CD4-positive, CD25-positive, alpha-beta regulatory T cell (primary cell): Measurements from ENCODE around the gene OR2V1. TPM values are rescaled to one million over a fixed set of nuclear protein-coding genes. Genes with fewer than 3 reads are reported as not detected.
"Not testable (repeated sequence)": the region's sequence is repeated elsewhere in the genome, so short reads cannot be mapped to it uniquely, and the experiment has no call there.

Source experiments
- ATAC-seq, 2 donors: fragments of 150-1000 bp; cut with Tn5 transposase; one replicate each; pipeline ENCODE4 v1.10.0; 2021; ENCODE audit warnings: low read depth in 2 of 2, moderate number of reproducible peaks in 2 of 2, moderate library complexity in 1 of 2
- DNase-seq, 3 donors: peaks; one replicate each; pipeline versions ENCODE4 v3.0.0 to v3.0.0-alpha.2; 2012 to 2022; ENCODE audit warnings: mixed read lengths in 1 of 3
- H3K27ac ChIP-seq: one replicate; pipeline ENCODE4 v1.7.0; 2013; ENCODE audit warnings: mild to moderate bottlenecking, low read length; ENCODE audit not compliant: insufficient read depth, poor library complexity, severe bottlenecking
- H3K27me3 ChIP-seq: one replicate; pipeline ENCODE4 v1.7.0; 2013; ENCODE audit warnings: low read length; ENCODE audit not compliant: control insufficient read depth, insufficient read depth
- H3K36me3 ChIP-seq: one replicate; pipeline ENCODE4 v1.7.0; 2013; ENCODE audit warnings: mild to moderate bottlenecking, low read length, moderate library complexity; ENCODE audit not compliant: control insufficient read depth, insufficient read depth
- H3K4me1 ChIP-seq: 2 replicates; pipeline ENCODE4 v1.7.0; 2013; ENCODE audit warnings: mild to moderate bottlenecking, low read length; ENCODE audit not compliant: insufficient read depth, control insufficient read depth, poor library complexity, severe bottlenecking
- H3K4me3 ChIP-seq: one replicate; pipeline ENCODE4 v1.7.0; 2013; ENCODE audit warnings: low read depth, mild to moderate bottlenecking, low read length, moderate library complexity
- H3K9me3 ChIP-seq, 2 experiments: 1 replicate in 1 of 2; 2 replicates in 1 of 2; pipeline ENCODE4 v1.7.0; 2013; ENCODE audit warnings: low read length in 2 of 2, mild to moderate bottlenecking in 1 of 2, moderate library complexity in 1 of 2; ENCODE audit not compliant: control insufficient read depth in 2 of 2
- H3K27ac Mint-ChIP-seq, 3 donors: one replicate each; pipeline ENCODE4 v1.8.0; 2020 to 2022; ENCODE audit warnings: mild to moderate bottlenecking in 3 of 3, mixed read lengths in 3 of 3, moderate library complexity in 2 of 3
- H3K27me3 Mint-ChIP-seq: one replicate; pipeline ENCODE4 v1.8.0; 2022; ENCODE audit warnings: mild to moderate bottlenecking, mixed read lengths
- H3K36me3 Mint-ChIP-seq: one replicate; pipeline ENCODE4 v1.8.0; 2020; ENCODE audit warnings: mixed read lengths
- H3K4me1 Mint-ChIP-seq, 4 donors: one replicate each; pipeline ENCODE4 v1.8.0; 2020 to 2022; ENCODE audit warnings: mixed read lengths in 4 of 4, mild to moderate bottlenecking in 1 of 4
- H3K4me3 Mint-ChIP-seq, 4 donors: one replicate each; pipeline ENCODE4 v1.8.0; 2020 to 2022; ENCODE audit warnings: mild to moderate bottlenecking in 4 of 4, mixed read lengths in 4 of 4, moderate library complexity in 3 of 4
- H3K9me3 Mint-ChIP-seq, 7 donors: one replicate each; pipeline ENCODE4 v1.8.0; 2020 to 2022; ENCODE audit warnings: mixed read lengths in 7 of 7, mild to moderate bottlenecking in 3 of 7, moderate library complexity in 2 of 7
- polyA plus RNA-seq, 4 donors: library from polyadenylated mRNA; unstranded; fragments of 300-500 nt; fragmentation: Illumina TruSeq; gene quantifications; one replicate each; pipeline ENCODE4 v1.2.3, GENCODE V29; 2021
- total RNA-seq: library from RNA; stranded (reverse); gene quantifications from one replicate; pipeline ENCODE4 v1.2.3, GENCODE V29; 2022

The OR2V1 gene
- total and polyA plus RNA-seq, 5 donors from 2014 or later = not detected

DNA sequence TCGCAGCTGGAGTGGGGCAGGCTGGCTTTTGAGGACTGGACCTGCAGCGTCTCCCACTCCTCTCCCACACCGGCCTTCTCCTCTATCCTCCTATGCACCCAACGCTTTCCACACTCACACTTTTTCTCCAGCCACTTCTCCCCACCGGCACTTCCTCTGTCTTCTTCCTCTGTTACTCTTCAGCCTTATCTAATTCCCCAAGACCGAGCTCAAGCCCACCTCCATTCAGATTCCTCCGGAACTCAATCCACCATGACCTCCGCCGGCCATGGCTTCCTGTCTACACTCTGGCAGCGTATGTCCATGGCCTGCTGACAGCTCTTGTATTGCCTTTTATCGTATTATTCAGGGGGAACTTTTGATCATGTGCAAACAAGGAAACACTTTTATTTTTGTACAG lies 545 bp upstream of the OR2V1 start:
- H3K9me3 ChIP-seq = peaks cover 0 to 2% of the 10 kb centered on the region in 2 experiments
- Mint-ChIP-seq H3K27me3 (peaks cover 44% of the 10 kb centered on the region), H3K27ac (no peak overlapping the region), H3K4me3 (no peak overlapping the region), H3K9me3 (peaks cover 0 to 7% (median 2%) of the 10 kb centered on the region in 7 donors), H3K4me1 (peaks cover 0 to 6% (median 0%) of the 10 kb centered on the region in 4 donors), H3K36me3 (peaks cover 5% of the 10 kb centered on the region)
- peaks cover 3% of the 10 kb centered on the region for H3K27me3 ChIP-seq
- H3K4me1 ChIP-seq = no peaks in the 10 kb centered on the region
- no peak overlapping the region for H3K4me3 ChIP-seq
- H3K36me3 ChIP-seq = no peaks in the 10 kb centered on the region
- no peak for DNase-seq
- H3K27ac ChIP-seq = no peak overlapping the region
- no peak for ATAC-seq

- not testable (repeated sequence) for H3K4me3 Mint-ChIP-seq, H3K4me1 Mint-ChIP-seq, H3K9me3 Mint-ChIP-seq, H3K4me1 ChIP-seq, H3K27me3 ChIP-seq, H3K36me3 Mint-ChIP-seq, H3K9me3 ChIP-seq, H3K36me3 ChIP-seq, ATAC-seq, H3K27ac Mint-ChIP-seq, H3K4me3 ChIP-seq, H3K27ac ChIP-seq, DNase-seq
- peaks cover 41% of the 10 kb centered on the region for H3K27me3 Mint-ChIP-seq
Measured at GRCh38 chr5:181130081-181130480, 888 bp downstream of the OR2V1 start.

- H3K4me3 ChIP-seq = no peak overlapping the region
- H3K27ac ChIP-seq = no peak overlapping the region
- H3K27me3 ChIP-seq = peaks cover 6% of the 10 kb centered on the region
- ATAC-seq (no peak), DNase-seq (no peak)
- no peaks in the 10 kb centered on the region for H3K36me3 ChIP-seq
- Mint-ChIP-seq H3K27me3 (peaks cover 40% of the 10 kb centered on the region), H3K36me3 (no peaks in the 10 kb centered on the region), H3K4me1 (peaks cover 0 to 9% (median 0%) of the 10 kb centered on the region in 4 donors), H3K27ac (no peak overlapping the region), H3K9me3 (peaks cover 0 to 6% (median 2%) of the 10 kb centered on the region in 7 donors), H3K4me3 (no peak overlapping the region)
- H3K4me1 ChIP-seq = no peaks in the 10 kb centered on the region
- no peaks in the 10 kb centered on the region for H3K9me3 ChIP-seq
Measured at GRCh38 chr5:181129601-181130000, 1.4 kb downstream of the OR2V1 start.

DNA sequence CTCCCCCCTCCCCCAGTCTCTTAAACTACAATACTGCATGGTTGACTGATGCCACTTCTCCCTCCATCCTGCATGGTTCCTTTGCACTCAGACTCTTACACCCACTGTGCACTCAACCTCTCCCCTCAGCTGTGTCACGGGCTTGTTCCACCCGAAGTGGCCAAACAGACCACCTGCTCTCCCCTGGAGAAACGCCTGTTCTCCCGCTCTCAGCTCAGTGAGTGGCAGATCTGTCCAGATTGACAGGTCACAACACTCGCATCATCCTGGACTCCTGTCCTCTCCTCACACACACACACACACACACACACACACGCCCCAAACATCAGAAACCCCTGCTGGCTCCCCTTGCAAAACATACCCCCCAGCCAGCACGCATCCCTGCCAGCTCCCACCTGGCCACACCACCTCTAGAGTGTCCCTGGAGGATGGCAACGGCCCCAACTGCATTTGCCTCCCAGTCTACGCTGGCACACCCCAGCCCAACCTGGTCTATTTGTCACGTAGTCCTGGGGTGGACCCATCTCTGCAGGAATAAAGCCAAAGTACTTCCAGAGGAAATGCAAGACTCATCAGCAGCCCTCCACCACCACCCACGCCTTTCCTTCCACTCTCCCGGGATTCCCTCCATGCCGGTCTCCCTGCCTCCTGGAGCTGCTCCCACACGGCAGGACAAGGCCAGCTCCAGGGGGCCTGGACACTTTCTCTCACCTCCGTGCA lies 2.9 kb downstream of the OR2V1 start:
- no peak overlapping the region for H3K4me3 ChIP-seq
- peaks cover 6% of the 10 kb centered on the region for H3K27me3 ChIP-seq
- H3K36me3 ChIP-seq = no peaks in the 10 kb centered on the region
- H3K4me1 Mint-ChIP-seq = peaks cover 0 to 3% (median 0%) of the 10 kb centered on the region in 4 donors
- H3K4me1 ChIP-seq = no peaks in the 10 kb centered on the region
- no peak for DNase-seq
- no peak overlapping the region for H3K27ac ChIP-seq
- peak overlapping the region in 1 of 3 donors; percentile 33 for H3K27ac Mint-ChIP-seq
- H3K36me3 Mint-ChIP-seq = no peaks in the 10 kb centered on the region
- H3K9me3 ChIP-seq = no peaks in the 10 kb centered on the region
- peaks cover 42% of the 10 kb centered on the region for H3K27me3 Mint-ChIP-seq
- H3K9me3 Mint-ChIP-seq = peaks cover 0 to 6% (median 1%) of the 10 kb centered on the region in 7 donors
- H3K4me3 Mint-ChIP-seq = no peak overlapping the region
- ATAC-seq = no peak

DNA sequence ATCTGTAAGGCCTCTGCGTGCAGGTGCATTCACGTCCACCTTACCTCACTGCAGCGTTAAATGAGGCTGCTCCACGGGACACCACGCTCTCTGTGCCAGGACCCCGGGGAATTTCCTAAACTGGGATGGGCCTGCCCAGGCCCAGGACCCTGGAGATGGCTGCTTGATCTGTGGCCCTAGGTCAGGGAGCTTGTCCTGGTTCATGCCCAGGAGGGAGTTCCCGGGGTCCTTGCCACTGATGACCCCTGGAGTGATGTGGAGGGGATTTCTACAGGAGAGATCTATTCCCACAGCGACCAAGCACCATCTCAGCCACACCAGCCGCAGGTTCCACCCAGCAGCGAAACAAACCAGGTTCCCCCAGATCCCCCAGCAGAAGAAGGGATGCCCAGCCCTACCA lies 3.5 kb downstream of the OR2V1 start:
- ATAC-seq (no peak), DNase-seq (no peak)
- no peaks in the 10 kb centered on the region for H3K9me3 ChIP-seq
- H3K4me3 ChIP-seq = no peak overlapping the region
- H3K27ac Mint-ChIP-seq = no peak overlapping the region
- H3K4me1 Mint-ChIP-seq = peaks cover 0 to 3% (median 0%) of the 10 kb centered on the region in 4 donors
- H3K27ac ChIP-seq = no peak overlapping the region
- H3K9me3 Mint-ChIP-seq = peaks cover 0 to 6% (median 1%) of the 10 kb centered on the region in 7 donors
- H3K4me1 ChIP-seq = no peaks in the 10 kb centered on the region
- peaks cover 45% of the 10 kb centered on the region for H3K27me3 Mint-ChIP-seq
- H3K36me3 Mint-ChIP-seq = no peaks in the 10 kb centered on the region
- no peaks in the 10 kb centered on the region for H3K36me3 ChIP-seq
- no peak overlapping the region for H3K4me3 Mint-ChIP-seq
- peaks cover 8% of the 10 kb centered on the region for H3K27me3 ChIP-seq

DNA sequence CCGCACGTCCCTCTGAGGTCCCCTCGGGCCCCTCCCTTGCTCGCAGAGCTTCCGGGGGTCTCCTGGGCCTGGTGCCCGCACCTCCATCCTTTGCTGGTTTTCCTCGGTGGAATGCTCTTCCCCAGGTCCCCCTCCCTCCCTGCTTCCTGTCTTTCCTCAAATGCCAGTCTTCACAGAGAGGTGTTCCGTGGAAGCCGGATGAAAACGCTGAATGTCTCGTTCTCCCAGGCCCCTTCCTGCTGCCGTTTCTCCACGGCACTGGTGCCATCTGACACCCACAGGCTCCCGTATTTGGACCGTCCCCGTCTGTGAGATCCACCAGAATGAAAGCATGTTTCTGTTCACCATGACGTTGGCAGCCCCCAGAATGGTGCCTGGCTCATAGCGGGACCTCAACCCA lies 4.1 kb downstream of the OR2V1 start:
- Histone ChIP-seq H3K27ac (no peak overlapping the region), H3K4me1 (no peaks in the 10 kb centered on the region), H3K9me3 (no peaks in the 10 kb centered on the region), H3K36me3 (no peaks in the 10 kb centered on the region), H3K4me3 (no peak overlapping the region), H3K27me3 (peaks cover 8% of the 10 kb centered on the region)
- no peaks in the 10 kb centered on the region for H3K36me3 Mint-ChIP-seq
- H3K4me1 Mint-ChIP-seq = peaks cover 0 to 3% (median 0%) of the 10 kb centered on the region in 4 donors
- no peak for ATAC-seq
- no peak overlapping the region for H3K27ac Mint-ChIP-seq
- peaks cover 0 to 6% (median 1%) of the 10 kb centered on the region in 7 donors for H3K9me3 Mint-ChIP-seq
- peaks cover 41% of the 10 kb centered on the region for H3K27me3 Mint-ChIP-seq
- DNase-seq = no peak
- no peak overlapping the region for H3K4me3 Mint-ChIP-seq

- no peak for ATAC-seq
- Mint-ChIP-seq H3K27me3 (peaks cover 28% of the 10 kb centered on the region), H3K4me1 (peaks cover 0 to 3% (median 0%) of the 10 kb centered on the region in 4 donors), H3K36me3 (no peaks in the 10 kb centered on the region), H3K9me3 (peaks cover 0 to 6% (median 1%) of the 10 kb centered on the region in 7 donors), H3K4me3 (no peak overlapping the region), H3K27ac (no peak overlapping the region)
- Histone ChIP-seq H3K27ac (no peak overlapping the region), H3K4me3 (no peak overlapping the region), H3K27me3 (peaks cover 9% of the 10 kb centered on the region), H3K4me1 (no peaks in the 10 kb centered on the region), H3K9me3 (no peaks in the 10 kb centered on the region), H3K36me3 (no peaks in the 10 kb centered on the region)
- no peak for DNase-seq
Measured at GRCh38 chr5:181124526-181124925, 6.4 kb downstream of the OR2V1 start.
